K562 (cell line): ENCODE results near the gene MBLAC2. TPM values are rescaled to one million over a fixed set of nuclear protein-coding genes. Genes with fewer than 3 reads are reported as not detected.

Experiments used
- CREB1 ChIP-seq, 2 experiments: sonication (generic) in 1 of 2; formaldehyde crosslinking in 1 of 2; IDR thresholded peaks; 2 replicates each; pipeline versions ENCODE4 v1.6.1 to v1.8.0; 2012 to 2022; ENCODE audit warnings: inconsistent platforms in 1 of 2, mild to moderate bottlenecking in 1 of 2, missing genetic modification reagents in 1 of 2, moderate library complexity in 1 of 2
- CUX1 ChIP-seq: fragments of 200-800 bp; sonication (Bioruptor generic); IDR thresholded peaks from 2 replicates; pipeline ENCODE4 v1.6.1; 2016; ENCODE audit warnings: missing genetic modification characterization, missing compliant biosample characterization
- NR2C2 ChIP-seq, 2 experiments: fragments of 200-800 bp in 1 of 2; sonication (Bioruptor generic) in 1 of 2; sonication (generic) in 1 of 2; formaldehyde crosslinking in 1 of 2; IDR thresholded peaks; 2 replicates each; pipeline versions ENCODE4 v1.6.1 to v1.8.0; 2016 to 2022; ENCODE audit warnings: mild to moderate bottlenecking in 1 of 2, missing compliant biosample characterization in 1 of 2, missing genetic modification characterization in 1 of 2, missing genetic modification reagents in 1 of 2
- TCFL5 ChIP-seq: fragments of 250-450 bp; sonication (Bioruptor Pico); conservative IDR thresholded peaks from 2 replicates; pipeline ENCODE4 v1.6.1; 2021; ENCODE audit warnings: mild to moderate bottlenecking, moderate library complexity, matching md5 sums
- ZNF253 ChIP-seq: fragments of 250-450 bp; sonication (Bioruptor Pico); conservative IDR thresholded peaks from 2 replicates; pipeline ENCODE4 v1.6.1; 2021; ENCODE audit warnings: mild to moderate bottlenecking
- ZNF696 ChIP-seq: fragments of 250-450 bp; sonication (Bioruptor Pico); conservative IDR thresholded peaks from 2 replicates; pipeline ENCODE4 v1.4.0; 2020; ENCODE audit warnings: mild to moderate bottlenecking, moderate library complexity
- ZNF740 ChIP-seq, 3 experiments: fragments of 200-800 bp in 1 of 3; sonication (Bioruptor generic) in 1 of 3; sonication (generic) in 1 of 3; formaldehyde crosslinking in 1 of 3; IDR thresholded peaks; 2 replicates each; pipeline versions ENCODE4 v1.6.1 to v1.8.0; 2016 to 2022; ENCODE audit warnings: mild to moderate bottlenecking in 2 of 3, missing compliant biosample characterization in 2 of 3, missing genetic modification characterization in 2 of 3, missing genetic modification reagents in 1 of 3
- polyA plus RNA-seq, 8 experiments: library from polyadenylated mRNA; depleted of rRNA in 4 of 8; stranded (reverse) in 5 of 8; unstranded in 3 of 8; fragments of >200 nt; fragmentation: Nextera tagmentation in 2 of 8; fragmentation: Illumina TruSeq in 1 of 8; extraction: Ambion mirVana in 2 of 8; extraction: Trizol in 1 of 8; gene quantifications; 2 replicates each; pipeline versions ENCODE4 v1.2.1 to v1.2.3, GENCODE V29; 2011 to 2014; ENCODE audit warnings: inconsistent platforms in 1 of 8, missing spikeins in 1 of 8
- total RNA-seq, 7 experiments: library from RNA; depleted of rRNA in 6 of 7; stranded (reverse); fragments of >200 nt in 6 of 7; fragmentation: Illumina TruSeq in 2 of 7; extraction: Trizol in 2 of 7; gene quantifications; 2 replicates each; pipeline versions ENCODE4 v1.2.1 to v1.2.3, GENCODE V29; 2011 to 2021; ENCODE audit warnings: low replicate concordance in 1 of 7

The MBLAC2 gene
- total and polyA plus RNA-seq, 9 of the 15 experiments (the other 6 are each of a cell fraction or from before 2014, with no cell fraction given) = 2.4 to 13.1 (median 10.3) TPM

GRCh38 chr5:90473396-90474234, 956 bp downstream of the MBLAC2 start (continued):
- TF ChIP-seq ZNF740 (CRISPR knock-in tag; IDR thresholded peaks at IDR 0.05) = peak; percentile 42; the same call in 1 of the 2 replicates
- TF ChIP-seq ZNF740 (tag; IDR thresholded peaks at IDR 0.05) = no peak
- TF ChIP-seq ZNF253 = no peak
- no peak for TF ChIP-seq CREB1 (IDR thresholded peaks at IDR 0.05)
- TF ChIP-seq CREB1 (CRISPR knock-in tag; IDR thresholded peaks at IDR 0.05) = no peak
- peak; percentile 74; the same call in 1 of the 2 replicates for TF ChIP-seq NR2C2 (CRISPR knock-in tag; IDR thresholded peaks at IDR 0.05)
- no peak for TF ChIP-seq NR2C2 (tag; IDR thresholded peaks at IDR 0.05)
- TF ChIP-seq ZNF696 (CRISPR knock-in tag) = no peak
- no peak for TF ChIP-seq TCFL5 (CRISPR knock-in tag)
- no peak for TF ChIP-seq CUX1 (CRISPR knock-in tag)
